DMS53 treated with DMSO at 0.1 percent for 48 hours (cell line): ENCODE data around the gene CD4.

Experiments
- DNase-seq: peaks from one replicate; lab custom pipeline; 2025; ENCODE audit not compliant: unreplicated experiment; lab: John Stamatoyannopoulos, UW

CD4 gene

DNA sequence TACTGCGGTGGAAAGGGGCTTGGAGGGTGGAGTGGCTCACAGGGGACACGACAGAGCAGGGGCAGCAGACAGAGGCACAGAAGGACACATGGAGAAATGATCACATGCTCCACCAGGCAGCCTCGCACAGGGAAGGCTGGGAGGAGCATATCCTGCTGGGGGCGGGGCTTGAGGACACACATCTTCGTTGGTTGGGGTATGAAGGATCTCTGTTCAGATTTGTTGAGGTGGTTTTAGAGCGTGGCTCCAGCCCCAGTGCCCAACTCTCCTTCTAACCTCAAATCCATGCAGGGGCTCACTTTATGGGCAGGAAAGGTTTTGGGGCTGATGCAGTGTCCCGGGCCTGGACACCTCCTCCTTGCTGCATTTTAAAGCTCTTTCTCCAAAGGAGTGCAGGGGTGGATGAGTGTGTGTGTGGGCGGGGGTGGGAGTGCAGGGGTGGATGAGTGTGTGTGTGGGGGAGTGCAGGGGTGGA is 38.1 kb downstream of the CD4 start:
- peak; percentile 78 for DNase-seq

DNA sequence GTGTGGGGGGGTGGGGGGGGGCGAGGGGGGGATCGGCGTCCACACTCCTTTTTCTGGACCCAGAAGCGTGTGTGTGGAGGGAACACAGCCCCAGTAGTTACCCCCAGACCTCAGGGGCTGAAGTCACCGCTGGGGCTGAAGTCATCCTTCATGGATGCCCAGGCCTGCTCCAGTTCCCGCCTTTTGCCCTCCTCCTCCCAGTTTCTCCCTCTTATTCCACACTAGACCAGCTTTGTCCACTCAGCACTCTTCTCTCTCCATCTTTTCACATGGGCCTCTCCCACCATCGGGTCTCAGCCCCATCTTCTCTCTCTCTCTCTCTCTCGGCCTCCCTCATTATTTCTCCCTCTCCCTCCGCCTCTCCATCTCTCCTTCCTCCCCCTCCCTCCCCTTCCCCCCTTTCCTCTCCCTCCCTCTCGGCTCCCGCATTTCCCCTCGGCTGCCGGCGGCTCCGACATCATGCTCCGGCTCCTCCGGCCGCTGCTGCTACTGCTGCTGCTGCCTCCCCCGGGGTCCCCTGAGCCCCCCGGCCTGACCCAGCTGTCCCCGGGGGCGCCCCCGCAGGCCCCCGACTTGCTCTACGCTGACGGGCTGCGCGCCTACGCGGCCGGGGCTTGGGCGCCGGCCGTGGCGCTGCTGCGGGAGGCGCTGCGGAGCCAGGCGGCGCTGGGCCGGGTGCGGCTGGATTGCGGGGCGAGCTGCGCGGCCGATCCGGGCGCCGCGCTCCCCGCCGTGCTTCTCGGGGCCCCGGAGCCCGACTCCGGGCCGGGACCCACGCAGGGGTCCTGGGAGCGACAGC is 38.9 kb downstream of the CD4 start, which contains the start of gene P3H3:
P3H3 (plus strand) TSS at position 426 of the 799 bp plus-strand sequence; CDS start at position 460, 34 bp downstream.
- DNase-seq, result peak; percentile 60

DNA sequence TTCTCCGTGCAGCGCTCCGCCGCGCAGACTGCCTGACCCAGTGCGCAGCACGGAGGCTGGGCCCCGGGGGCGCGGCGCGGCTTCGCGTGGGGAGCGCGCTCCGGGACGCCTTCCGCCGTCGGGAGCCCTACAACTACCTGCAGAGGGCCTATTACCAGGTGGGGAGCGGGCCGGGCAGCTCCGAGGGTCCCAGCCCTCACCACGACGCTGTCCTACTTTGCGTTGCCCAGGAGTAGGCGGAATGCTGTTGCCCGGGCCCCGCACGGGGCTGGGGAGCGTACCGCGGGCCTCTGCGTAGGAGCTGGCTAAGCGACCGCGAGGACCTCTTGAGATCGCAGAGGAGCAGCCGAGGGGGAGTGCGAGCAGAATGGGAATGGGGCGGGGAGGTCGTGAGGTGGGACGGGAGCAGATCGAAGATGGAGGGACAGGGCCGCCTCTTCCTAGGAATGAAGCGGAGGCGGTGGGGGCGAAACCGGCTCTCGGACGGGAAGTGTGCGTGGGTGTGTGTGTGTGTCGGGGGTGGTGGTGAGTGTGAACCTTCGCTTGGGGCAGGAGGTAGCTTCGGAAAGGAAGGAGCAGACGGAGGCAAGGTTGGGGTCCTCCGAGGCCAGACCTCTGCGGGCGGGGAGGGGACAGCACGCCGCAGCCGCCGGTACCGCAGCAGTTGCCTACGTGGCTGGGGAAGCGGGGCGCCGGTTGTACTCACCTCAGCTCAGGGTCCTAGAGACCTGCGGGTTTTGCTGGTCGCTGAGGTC is 39.6 kb downstream of the CD4 start:
- no peak for DNase-seq

DNA sequence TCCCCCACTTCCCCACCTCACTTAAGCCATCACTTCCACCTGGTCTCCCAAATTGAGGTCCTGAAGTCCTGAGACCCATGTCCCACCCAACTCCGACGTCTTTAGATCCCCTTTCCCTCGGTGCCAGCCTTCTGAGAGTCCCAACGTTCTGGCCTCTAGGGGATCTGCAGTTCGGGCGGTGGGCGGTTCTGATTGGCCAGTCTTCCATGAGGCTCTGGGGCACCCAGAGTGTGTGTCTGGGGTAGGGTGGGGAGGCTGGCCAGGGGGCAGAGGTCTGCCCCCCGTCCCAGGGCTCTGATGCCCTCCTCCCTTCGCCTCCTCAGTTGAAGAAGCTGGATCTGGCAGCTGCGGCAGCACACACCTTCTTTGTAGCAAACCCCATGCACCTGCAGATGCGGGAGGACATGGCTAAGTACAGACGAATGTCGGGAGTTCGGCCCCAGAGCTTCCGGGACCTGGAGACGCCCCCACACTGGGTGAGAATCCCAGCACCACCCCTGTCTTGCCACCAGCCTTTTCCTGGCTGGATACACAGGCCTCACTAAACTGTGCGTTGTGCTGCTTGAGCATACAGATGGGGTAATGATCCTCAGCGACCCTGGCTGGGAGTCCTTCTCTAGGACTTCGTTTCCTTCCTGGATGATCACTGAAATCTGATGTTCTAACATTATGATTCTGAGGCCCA is 40.4 kb downstream of the CD4 start:
- DNase-seq, result no peak

DNA sequence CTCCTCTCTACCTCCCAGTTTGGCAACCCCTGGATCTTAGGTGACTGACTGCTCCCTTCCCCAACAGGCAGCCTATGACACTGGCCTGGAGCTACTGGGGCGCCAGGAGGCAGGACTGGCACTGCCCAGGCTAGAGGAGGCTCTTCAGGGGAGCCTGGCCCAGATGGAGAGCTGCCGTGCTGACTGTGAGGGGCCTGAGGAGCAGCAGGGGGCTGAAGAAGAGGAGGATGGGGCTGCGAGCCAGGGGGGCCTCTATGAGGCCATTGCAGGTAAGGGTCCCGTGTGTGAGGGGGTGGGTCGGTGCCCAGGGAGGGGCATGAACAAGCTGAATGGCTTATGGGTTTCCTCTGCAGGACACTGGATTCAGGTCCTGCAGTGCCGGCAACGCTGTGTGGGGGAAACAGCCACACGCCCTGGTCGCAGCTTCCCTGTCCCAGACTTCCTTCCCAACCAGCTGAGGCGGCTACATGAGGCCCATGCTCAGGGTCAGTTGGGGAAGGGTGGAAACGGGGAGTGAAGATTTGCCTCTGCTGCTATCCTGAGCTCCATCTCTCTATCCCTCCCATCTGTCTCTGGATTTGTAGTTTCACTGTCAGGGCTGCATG is 41.1 kb downstream of the CD4 start:
- no peak for DNase-seq

DNA sequence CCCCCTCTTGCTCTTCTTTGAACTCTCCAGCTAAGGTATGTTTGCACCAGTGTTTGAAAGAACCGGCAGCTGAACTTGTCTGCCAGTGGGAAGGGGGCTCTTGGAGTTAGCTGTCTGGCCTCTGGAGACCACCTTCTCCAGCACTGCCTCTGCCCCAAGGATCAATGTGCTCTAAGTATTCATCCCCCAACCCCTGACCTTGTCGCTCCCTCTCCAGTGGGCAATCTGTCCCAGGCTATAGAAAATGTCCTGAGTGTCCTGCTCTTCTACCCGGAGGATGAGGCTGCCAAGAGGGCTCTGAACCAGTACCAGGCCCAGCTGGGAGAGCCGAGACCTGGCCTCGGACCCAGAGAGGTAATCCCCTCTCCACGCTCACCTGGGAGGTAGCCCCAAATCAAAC is 41.7 kb downstream of the CD4 start:
- no peak for DNase-seq

DNA sequence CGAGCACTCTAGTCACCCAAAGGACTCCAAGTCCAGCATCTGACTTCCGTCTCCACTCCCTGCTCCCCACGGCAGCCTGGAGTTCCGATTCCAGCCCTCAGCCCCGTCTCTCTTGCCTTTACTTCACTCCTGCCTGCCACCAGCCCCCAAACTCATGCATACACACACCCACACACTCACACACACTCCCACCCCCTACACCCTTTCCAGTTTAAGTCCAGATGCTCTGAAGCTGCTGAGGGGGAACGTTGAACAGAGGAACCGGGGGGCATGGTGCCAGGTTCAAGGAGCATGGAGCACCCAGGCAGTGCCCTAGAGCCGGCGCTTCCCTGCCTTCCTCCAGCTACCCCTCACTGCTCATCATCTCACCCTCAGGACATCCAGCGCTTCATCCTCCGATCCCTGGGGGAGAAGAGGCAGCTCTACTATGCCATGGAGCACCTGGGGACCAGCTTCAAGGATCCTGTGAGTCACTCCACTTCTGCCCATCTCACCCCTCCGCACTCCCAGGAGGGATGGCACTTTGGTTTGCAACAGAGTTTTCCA is 42.2 kb downstream of the CD4 start:
- no peak for DNase-seq

DNA sequence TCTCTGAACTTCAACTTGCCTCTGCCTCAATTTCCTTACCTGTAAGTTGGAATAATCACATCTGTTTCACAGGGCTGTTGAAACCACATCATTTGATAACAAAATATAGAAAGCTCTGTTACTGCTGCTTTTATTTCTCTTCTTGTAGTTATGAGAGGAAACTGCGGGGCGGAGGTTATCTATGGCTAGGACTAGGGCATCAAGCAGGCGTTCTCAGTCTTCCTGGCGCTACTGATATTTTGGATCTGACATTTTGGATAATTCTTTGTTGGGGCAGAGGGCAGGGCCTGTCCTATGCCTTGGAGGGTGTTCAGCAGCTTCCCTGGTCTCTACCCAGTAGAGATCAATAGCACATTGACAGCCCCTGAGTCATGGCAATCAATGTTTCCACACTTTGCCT is 42.8 kb downstream of the CD4 start:
- DNase-seq, result no peak

DNA sequence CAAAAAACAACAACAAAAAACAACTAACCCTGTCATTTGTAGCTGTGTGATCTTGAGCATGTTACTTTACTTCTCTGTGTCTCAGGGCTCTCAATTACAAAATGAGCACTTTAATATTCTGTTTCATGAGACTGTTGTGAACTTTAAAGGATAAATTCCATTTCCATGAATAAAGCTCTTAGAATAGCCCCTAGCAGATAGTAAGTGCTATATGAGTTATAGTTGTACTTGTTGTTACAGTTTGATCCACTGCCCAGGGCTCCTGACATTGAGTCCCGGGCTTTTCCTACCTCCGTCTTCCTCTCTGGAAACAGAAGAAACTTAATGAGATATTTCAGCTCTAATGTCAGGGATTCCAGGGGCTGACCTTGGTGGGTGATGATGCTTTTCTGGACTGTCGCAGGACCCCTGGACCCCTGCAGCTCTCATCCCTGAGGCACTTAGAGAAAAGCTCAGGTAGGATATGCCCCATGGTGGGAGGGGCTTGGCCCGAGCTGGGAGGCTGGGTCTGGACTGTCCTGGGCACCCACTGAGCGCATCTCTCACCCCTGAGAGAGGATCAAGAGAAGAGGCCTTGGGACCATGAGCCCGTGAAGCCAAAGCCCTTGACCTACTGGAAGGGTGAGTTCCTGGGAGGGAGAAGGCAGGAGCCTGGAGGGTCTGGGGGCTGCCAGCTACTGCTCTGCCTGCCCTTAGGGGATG is 44.0 kb downstream of the CD4 start:
- DNase-seq, result no peak

DNA sequence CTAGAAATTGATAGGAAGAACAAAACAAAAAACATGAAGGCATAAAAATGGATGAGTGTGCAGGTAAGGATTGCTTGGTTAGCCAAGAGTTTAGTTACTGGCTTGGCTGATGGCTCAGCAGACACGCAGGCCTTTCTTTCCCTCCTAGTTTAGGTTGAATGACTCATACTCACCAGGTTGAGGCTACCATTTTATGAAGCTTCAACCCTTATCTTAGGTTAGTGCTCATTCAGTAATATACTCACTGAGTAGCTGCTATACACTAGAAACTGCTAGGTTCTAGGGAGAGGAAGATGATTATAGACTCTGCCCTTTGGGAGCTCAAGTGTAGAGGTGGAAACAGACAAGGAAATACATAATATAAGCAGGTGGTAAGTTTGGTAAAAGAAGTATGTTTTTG is 44.9 kb downstream of the CD4 start:
- no peak for DNase-seq

DNA sequence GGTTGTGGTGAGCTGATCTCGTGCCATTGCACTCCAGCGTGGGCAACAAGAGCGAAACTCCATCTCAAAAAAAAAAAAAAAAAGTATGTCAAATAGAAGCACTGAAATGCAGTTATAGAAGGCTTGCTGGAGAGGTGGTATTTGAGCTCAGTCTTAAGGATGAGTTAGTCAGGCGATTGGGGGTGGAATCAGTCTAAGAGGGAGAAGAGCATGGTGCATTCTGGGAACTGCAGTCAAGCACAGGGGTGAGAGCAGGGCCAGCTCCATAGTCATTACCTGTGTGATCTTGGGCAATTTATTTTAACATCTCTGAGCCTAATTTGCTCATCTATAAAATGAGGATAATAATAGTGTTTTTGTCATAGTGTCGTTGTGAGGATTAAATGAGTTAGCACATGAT is 45.5 kb downstream of the CD4 start:
- DNase-seq, result no peak

DNA sequence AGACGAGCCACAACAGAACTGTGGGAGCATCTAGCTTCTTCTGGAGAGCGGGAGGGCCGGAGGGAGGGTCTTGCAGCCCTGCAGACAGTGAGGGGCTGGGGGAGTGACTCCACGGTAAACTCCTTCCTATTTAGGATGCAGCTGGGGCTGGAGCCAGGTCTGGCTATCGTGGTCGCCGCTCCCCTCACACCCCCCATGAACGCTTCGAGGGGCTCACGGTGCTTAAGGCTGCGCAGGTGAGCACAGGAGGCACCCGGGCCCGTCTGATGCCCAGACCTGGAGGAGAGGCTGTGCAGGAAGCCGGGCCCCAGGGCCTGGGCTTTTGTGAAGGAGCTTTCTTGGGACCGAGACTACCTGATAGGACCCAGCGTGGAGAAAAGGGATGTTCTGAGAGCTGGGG is 47.5 kb downstream of the CD4 start:
- DNase-seq, result no peak

DNA sequence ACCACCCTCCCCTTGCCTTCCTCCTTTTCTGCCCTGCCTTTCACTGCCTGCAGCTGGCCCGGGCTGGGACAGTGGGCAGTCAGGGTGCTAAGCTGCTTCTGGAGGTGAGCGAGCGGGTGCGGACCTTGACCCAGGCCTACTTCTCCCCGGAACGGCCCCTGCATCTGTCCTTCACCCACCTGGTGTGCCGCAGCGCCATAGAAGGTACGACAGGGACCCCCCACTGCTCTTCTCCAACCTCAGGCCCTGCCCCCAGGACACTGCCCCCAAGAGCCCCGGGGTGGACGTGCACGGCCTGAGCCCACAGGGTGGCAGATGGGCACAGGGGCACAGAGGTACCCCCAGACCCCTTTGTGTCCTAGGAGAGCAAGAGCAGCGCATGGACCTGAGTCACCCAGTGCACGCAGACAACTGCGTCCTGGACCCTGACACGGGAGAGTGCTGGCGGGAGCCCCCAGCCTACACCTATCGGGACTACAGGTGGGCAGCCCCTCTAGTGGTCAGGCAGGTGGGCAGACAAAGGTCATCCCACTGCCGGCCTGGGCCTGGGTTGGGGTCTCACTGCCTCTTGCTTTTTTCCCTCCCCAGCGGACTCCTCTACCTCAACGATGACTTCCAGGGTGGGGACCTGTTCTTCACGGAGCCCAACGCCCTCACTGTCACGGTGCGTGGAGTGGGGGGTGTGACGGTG is 48.2 kb downstream of the CD4 start:
- DNase-seq, result no peak

DNA sequence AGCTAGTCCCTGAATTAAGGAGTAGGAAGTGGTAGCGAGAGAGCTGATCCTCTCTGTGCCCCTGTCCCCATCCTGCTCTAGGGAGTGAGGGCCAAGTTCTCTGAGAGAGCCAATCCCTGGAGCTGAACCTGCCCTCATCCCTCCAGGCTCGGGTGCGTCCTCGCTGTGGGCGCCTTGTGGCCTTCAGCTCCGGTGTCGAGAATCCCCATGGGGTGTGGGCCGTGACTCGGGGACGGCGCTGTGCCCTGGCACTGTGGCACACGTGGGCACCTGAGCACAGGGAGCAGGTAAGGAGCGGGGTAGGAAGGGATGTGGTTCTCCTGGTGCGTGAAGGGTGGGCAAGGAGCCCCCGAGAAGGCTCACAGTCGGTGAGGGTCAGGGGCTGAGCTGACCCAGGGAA is 49.5 kb downstream of the CD4 start:
- no peak for DNase-seq

DNA sequence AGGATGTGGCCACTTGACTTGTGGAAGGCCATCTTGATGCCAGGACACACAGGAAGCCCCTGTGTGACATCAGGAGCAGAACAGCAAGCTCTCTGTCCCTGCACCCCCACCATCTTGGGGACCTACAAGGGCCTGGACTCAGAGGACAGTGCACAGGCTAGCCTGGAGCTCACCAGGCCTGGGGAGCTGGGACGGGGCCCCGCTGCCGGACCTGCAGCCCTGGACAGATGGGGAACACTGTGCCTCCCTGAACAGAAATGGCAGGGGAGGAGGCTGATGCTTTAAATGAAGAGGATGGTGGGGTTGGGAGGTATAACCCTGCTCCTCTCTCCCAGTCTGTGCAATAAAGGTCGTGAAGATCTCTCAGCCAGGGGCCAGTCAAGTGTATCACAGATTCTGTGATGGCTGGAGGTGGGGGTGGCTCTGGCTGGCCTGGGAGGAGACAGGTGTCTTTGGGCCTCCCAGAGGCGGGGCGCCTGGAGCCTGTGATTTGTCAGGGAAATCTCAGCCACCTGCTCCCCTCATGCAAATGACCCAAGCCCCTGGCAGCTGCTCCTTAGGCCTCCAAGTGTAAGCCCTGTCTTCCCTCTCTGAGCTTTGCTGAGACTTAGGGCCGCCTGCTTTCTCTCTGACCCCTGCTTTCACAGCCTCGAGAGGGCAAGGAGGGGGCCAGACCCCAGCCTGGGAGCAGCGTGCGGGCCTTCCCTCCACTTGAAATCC is 50.3 kb downstream of the CD4 start:
- peak; percentile 78 for DNase-seq

DNA sequence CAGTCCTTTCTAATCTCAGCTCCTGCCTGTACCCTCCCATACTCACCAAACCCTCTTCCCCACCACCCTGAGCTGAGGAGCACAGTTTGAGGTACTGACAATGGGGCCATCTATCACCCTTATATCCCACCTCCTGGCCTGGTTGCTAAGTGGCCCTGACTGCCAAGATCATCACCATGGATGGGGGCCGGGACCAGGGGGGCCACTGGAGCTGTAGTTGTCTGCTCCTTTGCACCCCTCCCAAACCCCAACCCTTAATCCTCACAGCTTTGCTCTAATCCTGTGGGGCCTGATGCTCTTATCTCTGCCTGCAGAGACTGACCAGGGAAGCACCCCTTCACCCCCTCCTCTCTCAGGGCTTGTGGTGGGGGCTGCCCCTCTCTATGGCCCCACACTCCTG is 51.0 kb downstream of the CD4 start:
- no peak for DNase-seq

DNA sequence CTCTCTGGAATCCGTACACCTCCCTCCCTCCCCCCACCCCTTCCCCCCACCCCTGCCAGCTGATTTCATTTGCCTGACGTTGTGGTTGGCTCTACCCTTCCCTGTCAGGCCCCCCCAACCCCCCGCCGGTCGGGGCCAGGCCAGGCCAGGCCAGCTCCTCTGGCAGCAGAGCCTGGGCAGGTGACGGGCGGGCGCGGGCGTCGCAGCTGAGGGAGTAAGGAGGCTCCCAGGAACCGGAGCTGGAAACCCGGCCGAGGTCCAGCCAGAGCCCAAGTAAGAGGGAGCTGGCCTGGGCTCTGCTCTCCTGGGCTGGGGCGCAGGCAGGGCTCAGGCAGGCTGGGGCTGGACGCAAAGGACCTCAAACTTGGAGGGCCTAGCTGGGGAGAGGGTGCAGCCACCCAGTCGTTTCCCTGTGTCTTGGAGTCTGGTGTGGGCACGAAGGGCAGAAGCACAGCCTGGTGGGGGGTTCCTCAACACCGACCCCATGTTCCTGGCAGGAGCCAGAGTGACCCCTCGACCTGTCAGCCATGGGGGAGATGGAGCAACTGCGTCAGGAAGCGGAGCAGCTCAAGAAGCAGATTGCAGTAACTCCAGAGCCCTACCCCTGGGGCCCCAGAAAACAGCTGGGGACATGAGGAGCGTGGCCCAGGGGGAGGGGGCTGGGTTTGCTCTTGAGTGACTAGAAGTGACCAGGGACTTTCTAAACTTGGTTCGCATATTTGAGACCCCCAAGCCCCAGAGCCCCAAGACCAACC is 51.6 kb downstream of the CD4 start, which contains the start of gene GNB3:
GNB3 (plus strand) TSS at position 165 of the 755 bp plus-strand sequence; CDS start at position 528, 363 bp downstream.
- DNase-seq, result no peak

DNA sequence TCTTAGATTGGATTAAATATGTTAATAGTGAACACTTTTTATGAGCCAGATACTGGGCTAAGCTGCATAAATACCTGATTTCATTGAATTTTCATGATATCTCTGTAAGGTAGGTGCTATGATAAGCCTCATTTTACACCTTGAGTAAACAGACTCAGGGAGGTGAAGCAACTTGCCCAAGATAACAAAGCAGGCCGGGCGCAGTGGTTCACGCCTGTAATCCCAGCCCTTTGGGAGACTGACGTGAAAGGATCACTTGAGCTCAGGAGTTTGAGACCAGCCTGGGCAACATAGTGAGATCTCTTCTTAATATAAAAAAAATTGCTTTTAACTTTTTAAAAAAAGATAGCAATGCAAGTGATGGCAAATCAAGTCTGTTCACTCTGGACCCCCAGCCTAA is 52.7 kb downstream of the CD4 start:
- DNase-seq, result no peak
